Activated CD4-positive, alpha-beta T cell treated with anti-CD3 and anti-CD28 coated beads for 4 hours (primary cell): ENCODE measurements around the gene EPHA2.
"Not testable (repeated sequence)": the region's sequence is repeated elsewhere in the genome, so short reads cannot be mapped to it uniquely, and the experiment has no call there.

Source experiments
- DNase-seq, 2 donors: peaks; one replicate each; pipeline ENCODE4 v3.0.0-alpha.2; 2020

The EPHA2 gene

GRCh38 chr1:16183765-16184556 lies 28.1 kb upstream of the EPHA2 start:
- no peak for DNase-seq

GRCh38 chr1:16183179-16183578 lies 27.3 kb upstream of the EPHA2 start:
- no peak for DNase-seq

- no peak for DNase-seq
These were observed 26.2 kb upstream of the EPHA2 start for GRCh38 chr1:16181887-16182719.

GRCh38 chr1:16180291-16180824 lies 24.5 kb upstream of the EPHA2 start:
- no peak for DNase-seq

GRCh38 chr1:16178596-16179497 lies 23.0 kb upstream of the EPHA2 start:
- no peak for DNase-seq

GRCh38 chr1:16177306-16177705 lies 21.4 kb upstream of the EPHA2 start:
- no peak for DNase-seq

GRCh38 chr1:16176653-16177052 lies 20.8 kb upstream of the EPHA2 start:
- no peak for DNase-seq

GRCh38 chr1:16175610-16176553 lies 20.0 kb upstream of the EPHA2 start:
- no peak for DNase-seq

GRCh38 chr1:16174886-16175598 lies 19.2 kb upstream of the EPHA2 start:
- DNase-seq = no peak

GRCh38 chr1:16174261-16174868 lies 18.5 kb upstream of the EPHA2 start:
- no peak for DNase-seq

GRCh38 chr1:16173447-16174260 lies 17.8 kb upstream of the EPHA2 start:
- DNase-seq = no peak

- no peak for DNase-seq
These were observed 17.1 kb upstream of the EPHA2 start for GRCh38 chr1:16172964-16173446.

GRCh38 chr1:16172218-16172830 lies 16.5 kb upstream of the EPHA2 start:
- no peak for DNase-seq

- no peak for DNase-seq
These were observed 15.7 kb upstream of the EPHA2 start for GRCh38 chr1:16171314-16172151.

- no peak for DNase-seq
These were observed 14.4 kb upstream of the EPHA2 start for GRCh38 chr1:16170283-16170673.

- DNase-seq = no peak
These were observed 12.9 kb upstream of the EPHA2 start for GRCh38 chr1:16168622-16169360.

GRCh38 chr1:16168144-16168495 lies 12.3 kb upstream of the EPHA2 start:
- not testable (repeated sequence) for DNase-seq
